ENCODE results near the gene LKAAEAR1.

GRCh38 chr20:64107736-64108457 lies 23.7 kb upstream of the LKAAEAR1 start:
- TF ChIP-seq CTCF (IDR thresholded peaks at IDR 0.05): no peak
- no peak for TF ChIP-seq POLR2A (IDR thresholded peaks at IDR 0.05)
